Glomerular endothelial cell (primary cell): Measurements from ENCODE around the gene RASGRP3. TPM values are rescaled to one million over a fixed set of nuclear protein-coding genes. Genes with fewer than 3 reads are reported as not detected.

Experiments
- DNase-seq: peaks from one replicate; pipeline ENCODE4 v3.0.0-alpha.2; 2011; ENCODE audit warnings: low read depth, low spot score; ENCODE audit errors: extremely low read depth
- total RNA-seq: library from RNA; depleted of rRNA; stranded (reverse); fragments of >200 nt; gene quantifications from 2 replicates; pipeline ENCODE4 v1.2.3, GENCODE V29; 2015

RASGRP3 gene
- total RNA-seq, 1 donor from 2014 or later = 90.3 TPM

DNA sequence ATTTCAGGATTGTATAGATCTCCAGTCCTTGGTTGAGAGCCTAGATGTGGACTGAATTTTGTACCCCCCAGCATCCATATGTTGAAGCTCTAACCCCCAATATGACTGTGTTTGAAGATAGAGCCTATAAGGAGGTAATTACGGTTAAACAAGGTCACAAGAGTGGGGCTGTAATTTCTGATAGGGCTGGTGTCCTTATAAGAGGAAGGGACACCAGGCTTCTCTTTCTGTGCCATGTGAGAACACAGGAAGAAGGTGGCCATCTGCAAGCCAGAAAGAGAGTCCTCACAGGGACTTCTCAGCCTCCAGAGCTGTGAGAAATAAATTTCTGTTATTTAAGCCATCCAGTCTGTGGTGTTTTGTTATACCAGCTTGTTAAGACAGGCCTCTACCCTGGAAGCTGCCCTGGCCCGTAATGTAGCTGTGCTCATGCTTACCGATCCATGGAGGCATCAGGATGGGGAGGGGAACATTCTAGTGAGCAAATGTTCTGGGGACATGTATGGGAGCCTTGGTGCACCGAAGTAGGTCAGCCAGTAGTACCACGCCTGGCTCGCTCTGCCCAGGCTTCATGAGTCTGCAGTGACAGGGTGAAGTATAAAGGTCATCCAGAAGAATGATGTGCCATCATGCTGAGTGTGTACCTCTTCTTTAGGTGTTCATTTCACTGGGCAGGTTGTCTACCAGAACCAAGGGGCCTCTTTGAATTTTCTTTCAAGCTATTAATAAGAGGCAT lies 16.1 kb downstream of the RASGRP3 start:
- no peak for DNase-seq

DNA sequence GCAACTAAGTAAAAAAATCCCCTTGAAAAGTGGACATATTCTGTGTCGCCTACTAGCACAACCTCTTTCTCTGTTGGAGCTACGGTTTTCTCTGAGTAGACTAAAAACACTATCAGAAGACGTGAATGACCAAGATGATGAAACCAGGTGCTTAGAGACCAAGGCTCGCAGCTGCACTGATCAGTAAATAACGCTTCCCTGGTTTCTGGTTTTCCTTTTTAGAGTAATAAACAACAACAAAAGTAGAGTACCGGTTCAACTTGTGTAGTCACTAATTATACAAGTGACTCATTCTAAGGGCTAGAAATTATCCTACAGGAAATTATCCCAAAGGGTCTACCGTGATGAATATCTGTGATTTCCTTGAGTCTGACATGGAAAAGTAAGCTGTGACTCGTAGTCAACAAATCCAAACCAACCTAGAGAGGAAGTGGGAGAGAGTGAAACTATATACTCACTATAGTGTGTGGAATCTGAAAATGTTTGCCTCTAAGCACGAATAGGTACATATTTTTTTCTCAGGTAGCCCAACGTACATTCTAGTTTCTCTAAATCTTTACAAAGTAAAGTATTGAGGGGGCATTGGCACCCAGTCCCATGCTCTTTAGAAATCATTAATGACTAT lies 17.8 kb downstream of the RASGRP3 start:
- DNase-seq = no peak

DNA sequence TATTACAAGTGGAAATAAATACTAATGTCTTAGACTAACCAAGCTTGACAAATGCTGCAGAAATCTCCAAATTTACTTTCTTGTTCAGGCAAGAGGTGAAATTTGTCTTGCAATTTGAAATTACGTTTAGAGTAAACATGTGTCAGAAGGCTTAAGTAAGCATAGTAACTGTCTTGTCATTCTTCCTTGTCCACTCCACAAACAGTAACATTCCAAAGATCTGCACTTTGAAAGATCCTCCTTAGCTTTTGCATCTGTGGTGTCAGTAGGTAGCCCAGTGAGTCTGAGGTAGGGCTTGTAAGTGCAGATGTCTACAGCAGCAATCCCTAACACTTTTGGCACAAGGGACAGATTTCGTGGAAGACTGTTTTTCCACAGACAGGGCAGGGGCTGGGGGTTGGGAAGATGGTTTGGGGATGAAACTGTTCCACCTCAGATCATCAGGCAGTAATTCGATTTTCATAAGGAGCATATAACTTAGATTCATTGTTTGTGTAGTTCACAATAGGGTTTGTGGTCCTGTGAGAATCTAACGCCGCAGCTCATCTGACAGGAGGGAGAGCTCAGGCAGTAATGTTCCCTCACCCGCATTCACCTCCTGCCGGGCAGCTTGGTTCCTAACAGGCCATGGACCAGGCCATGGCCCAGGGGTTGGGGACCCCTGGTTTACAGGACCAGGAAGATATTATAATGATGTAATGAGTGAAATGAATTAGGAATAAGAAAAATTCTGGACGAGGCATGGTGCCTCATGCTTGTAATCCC lies 18.6 kb downstream of the RASGRP3 start:
- no peak for DNase-seq

DNA sequence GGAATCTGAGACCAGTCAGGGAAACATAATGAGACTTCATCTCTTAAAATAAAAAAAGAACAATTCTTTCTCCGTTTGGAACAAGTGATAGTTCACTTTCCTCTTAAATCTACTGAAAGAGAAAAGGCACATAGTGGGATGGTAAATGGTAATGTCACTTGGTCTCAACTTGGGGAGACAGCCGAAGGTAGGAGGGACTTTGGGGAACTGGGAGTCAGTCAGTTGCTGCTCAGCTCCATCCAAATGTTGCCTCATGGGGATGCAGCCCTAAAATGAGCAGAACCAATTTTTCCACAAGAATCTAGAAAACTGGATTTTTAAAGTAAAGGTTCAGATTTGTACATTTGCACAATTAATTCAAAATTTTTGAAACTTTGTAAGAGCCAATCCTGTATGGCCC lies 19.2 kb downstream of the RASGRP3 start:
- DNase-seq = no peak

DNA sequence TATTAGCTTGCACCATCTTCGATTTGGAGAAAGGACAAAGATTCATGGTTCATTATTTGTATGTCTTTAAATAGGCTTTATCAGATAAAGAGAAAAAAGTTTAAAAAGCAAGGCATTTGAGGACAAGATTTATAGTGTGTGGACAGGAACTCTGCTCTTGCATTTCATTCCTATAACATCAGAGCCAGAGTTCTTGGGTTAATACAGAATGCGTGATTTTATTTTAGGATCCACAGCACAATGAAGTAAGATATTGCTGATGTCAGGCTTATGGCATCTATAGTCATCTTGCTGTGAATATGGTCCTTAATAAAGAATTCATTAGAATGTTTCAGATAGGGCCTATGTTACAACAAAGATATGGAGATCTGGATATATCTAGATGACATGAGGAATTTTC lies 19.7 kb downstream of the RASGRP3 start:
- DNase-seq = no peak

DNA sequence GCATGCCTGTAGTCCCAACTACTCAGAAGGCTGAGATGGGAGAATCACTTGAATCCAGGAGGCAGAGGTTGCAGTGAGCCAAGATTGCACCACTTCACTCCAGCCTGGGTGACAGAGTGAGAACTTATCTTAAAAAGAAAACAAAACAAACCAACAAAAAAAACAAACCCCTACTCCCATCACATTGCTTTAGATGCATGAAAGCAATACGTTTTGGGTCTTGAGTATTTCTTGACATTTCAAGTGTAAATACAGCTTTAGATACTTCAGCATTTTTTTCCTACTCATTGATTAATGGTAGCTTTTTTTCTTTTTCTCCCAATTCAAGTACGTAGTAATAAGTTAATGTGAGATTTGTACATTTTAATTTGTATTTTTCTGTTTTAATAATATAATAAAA lies 20.3 kb downstream of the RASGRP3 start:
- no peak for DNase-seq

DNA sequence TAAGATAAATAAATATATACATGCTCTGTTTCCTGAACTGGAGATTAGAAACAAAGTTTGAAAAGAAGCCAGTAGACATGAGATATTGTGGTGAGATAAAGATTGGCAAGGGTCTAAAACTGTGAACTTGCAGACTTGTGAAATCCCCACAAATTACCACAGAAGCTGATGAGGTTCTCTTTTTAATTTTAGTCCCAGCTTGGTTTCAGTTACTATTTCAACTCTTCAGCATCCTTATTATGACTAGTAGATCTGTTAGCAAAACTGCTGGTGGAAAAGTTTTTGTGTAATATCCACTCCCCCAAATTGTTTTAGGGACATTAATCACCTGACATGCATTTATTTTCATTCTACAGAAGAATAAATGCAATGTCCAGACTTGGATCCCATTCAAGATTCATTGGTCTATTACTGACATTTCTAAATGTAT lies 20.8 kb downstream of the RASGRP3 start:
- DNase-seq = no peak

DNA sequence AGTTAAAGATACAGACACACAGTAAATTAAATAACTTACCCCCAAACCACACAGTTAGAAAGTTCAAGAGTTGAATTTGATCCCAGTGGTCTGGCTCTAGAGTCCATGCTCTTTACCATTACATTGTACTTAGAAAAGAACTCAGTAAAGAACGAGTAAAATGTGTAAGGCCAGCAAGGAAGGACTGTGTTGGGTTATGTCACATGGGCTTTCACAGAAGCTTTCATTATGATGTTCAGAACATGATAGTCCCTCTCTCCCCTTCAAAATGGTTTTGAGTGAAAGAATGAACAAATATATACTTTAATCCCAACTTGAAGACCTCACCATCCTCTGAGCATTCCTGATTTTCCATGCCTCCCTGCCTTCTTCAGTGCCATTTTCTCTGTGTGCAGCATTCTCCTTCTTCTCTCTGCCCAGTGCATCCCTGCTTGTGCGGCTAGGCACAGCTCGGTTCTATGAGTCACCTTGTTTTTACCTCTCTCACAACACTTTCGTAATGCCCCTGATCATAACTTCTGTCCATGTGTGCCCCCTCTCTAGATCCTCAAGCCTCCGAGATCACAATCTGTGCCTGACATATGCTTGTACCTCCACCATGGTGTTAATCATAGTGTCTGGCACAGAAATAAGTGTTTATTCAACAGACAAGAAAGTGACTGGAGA lies 22.0 kb downstream of the RASGRP3 start:
- DNase-seq = no peak

DNA sequence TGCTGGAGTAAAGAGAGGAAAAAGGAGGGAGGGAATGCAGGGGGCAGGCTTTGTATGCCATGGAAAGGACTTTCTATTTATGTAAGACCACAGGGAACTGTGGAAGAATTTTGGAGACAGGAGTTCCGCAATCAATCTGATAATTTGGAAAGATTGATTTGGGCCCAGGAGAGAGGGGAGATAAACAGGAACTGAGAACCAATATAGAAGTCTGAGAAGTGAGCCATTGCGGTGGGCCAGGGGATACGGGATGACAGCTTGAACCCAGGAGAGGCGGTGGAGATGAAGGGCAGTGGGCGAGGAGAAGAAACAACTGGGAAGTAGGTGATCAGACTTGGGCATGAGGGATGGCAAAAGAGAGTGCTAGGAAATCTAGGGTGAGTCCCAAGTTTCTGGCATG lies 23.7 kb downstream of the RASGRP3 start:
- no peak for DNase-seq

DNA sequence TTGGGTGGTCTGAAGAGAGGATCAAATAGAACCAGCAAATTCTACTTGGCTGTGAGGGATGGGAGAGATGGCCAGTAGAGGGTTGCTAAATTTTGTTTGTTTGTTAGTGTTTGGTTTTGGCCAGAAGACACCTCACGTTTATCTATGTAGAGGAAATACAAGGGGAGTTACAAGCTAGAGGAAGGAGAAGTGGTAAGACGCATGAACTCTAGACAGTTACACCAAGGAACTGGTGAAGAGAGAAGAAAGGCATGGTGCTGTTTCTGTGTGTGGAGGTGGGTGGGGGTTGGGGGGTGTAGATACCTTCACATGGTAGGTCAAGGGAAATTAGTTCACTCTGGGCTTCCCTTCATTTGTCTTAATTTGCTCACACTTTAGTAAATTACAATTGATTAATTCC lies 25.6 kb downstream of the RASGRP3 start:
- DNase-seq = no peak

DNA sequence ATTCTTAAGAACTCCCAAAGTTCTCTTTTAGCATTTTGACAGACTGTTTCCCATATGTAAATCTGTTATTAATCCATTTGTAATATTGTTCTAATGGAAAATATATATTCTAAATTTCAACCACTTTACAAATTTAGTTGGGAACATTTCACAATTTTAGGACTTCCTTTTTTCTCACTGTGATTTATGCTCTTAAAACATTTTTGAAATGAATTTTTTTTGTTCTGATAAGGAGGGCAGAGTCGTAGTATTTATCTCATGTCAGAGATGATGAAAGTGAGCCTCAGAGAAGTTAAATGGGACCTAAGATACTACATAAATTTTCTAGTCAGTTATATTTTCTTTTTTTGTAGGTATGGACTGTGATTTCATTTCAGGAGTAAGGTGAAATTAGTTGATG lies 26.6 kb downstream of the RASGRP3 start:
- no peak for DNase-seq

DNA sequence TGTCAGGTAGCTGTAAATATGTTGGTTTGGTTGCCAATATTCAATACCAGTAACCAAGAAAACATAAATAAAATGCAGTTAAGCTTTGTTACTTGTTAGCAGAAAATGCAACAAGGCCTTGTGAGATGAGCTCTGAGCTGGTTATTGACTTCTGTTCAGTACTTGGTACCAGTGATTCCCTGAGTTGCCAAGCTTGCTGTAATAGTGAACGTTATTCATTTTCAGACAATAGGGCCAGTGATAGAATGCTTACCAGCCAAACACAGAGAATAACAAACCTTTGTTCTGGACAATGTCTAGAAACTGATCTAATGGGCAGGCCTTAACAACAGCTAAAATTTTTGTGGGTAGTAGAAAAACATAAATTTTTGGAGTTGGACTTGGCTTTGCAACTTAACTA lies 29.5 kb downstream of the RASGRP3 start:
- no peak for DNase-seq

DNA sequence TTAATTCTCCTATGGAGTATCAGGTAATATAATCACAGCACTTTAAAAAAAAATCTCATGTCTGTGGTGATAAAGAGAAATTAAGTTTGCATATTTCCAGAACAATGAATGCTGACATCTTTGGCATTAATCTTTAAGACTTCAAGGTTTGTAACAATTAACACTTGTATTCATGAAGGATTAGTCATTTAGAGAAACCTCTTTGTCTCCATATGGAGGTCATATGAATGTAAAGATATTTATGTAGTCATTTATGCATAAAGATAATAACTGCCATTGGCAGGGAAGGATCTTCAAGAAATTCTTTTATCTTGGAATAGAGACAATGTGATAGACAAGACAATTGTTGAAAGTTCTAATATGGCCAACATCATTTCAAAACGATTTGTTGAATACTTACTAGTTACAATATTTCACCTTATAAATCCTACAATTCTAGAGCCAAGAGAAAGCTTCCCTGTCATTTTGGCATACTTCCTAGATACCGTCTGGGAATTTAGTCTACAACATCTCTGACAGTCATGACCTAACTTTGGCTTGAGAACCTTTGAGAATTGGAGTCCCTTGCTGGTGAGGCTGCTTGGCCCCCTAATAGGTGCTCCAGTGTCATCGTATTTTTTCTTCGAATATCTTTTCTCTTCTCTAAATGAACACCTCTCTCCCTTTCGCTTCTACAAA lies 33.6 kb downstream of the RASGRP3 start:
- DNase-seq = no peak

DNA sequence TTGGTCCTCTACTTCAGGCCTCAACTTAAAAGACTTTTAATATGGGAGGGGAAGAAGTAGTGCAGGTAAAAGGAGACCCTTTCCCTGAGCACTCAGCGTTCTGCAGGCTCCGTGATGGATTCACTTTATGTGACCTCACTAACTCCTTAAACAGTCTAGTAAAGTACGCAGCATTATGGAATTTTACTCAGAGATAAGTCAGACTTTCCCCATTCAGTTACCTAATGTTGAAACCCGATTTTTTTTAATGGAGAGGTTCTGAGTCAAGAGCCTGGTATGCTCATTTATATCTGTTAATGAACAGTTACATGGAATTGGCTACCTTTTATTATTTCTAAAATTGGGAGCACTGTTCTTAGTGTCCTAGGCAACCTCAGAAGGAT lies 34.1 kb downstream of the RASGRP3 start:
- DNase-seq = no peak

DNA sequence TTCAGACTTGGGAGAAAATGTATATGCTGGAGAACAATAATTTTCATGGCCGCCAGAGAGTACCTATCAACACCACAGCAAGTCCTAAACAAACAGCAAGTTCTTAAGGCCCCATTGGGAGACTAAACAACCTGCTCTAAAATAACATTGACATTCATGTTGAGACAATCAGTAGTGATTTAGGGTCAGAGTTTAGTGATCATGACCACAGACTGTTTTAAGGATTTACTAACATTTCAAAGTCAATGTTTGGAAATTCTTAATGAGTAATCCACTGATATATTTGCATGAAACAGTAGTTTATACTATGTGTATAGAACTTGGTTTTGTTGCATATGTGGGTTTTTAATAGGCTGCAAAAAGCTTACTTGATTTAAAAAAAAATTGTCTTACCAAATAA lies 34.7 kb downstream of the RASGRP3 start:
- DNase-seq = no peak

DNA sequence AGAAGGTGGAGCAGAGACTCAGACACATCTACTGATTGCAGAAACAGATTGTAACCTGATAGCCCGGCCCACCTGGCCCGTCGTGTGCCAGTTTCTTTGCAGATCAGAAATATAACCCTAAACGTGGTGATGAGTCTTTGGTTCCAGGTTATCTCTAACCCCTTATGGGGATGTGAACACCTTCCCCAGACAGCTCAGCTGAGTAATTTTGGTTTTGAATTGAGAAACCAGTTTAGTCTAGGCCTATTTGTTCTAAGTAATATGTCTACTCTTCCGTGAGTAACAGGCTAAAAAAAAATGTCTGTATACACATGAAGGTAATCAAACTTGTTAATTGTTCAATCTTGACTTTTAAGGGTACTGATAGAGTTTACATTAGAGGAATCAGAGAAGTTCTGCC lies 35.7 kb downstream of the RASGRP3 start:
- DNase-seq = no peak

DNA sequence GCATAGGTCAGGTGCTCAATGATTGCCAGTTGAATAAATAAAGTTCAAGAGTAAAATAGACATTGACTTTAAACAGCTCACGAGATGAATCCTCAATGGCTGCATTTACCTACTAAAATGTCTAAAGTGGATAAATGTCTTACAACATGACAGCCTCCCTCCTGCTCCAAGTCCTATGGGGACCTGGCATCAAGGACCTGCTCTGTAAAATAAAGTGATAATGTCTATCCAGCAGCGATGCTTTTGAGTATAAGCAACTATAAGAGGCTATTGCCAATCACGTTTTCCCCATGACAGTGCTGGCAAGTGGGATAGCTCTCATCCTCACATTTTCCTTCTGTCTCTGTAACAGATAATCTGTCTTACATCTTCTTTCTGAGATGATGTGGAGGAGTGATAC lies 37.0 kb downstream of the RASGRP3 start:
- no peak for DNase-seq

DNA sequence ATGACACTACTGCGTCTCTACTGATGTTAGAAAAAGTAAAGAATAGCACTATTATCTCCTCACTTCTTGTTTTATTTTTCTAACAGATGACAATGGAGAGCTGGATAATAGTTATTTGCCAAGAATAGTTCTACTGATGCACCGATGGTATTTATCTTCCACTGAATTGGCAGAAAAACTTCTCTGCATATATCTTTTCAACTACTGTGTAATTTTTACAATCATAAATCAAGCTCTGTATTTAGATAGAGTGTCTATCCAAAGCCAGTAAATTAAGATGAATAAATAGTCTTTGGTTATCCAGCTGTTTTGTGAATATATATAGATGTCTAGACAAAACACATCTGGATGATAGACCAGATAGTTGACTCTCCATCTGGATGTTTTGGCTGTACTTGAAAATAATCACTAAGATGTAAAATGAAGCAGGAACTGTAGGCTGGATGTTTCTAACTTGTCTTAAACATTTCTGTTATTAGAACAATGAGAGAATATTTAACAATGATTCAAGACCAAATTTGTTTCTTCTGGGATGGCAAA lies 40.1 kb downstream of the RASGRP3 start:
- DNase-seq = no peak

DNA sequence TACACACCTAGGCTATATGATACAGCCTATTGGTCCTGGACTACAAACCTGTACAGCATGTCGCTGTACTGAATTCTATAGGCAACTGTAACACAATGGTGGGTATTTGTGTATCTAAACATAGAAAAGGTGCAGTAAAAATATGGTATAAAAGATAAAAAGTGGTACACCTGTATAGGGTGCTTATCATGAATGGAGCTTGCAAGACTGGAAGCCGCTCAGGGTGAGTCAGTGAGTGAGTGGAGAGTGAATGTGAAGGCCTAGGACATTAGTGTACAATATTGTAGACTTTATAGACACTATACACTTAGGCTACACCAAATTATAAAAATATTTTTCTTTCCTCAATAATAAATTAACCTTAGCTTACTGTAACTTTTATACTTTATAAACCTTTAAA lies 41.8 kb downstream of the RASGRP3 start:
- no peak for DNase-seq

DNA sequence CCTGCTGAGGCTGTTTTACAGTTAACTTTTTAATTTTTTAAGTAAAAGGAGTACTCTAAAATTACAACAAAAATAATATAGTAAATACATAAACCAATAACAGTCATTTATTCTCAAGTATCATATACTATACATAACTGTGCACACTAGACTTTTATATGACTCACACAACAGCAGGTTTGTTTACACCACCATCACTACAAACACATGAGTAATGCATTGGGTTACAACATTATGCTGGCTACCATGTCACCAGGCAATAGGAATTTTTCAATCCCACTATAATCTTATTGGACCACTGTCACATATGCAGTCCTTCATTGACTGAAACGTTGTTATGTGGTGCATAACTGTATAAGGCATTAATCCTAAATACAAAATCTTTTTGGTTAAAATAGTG lies 42.5 kb downstream of the RASGRP3 start:
- no peak for DNase-seq
